AG10803 (cell line): ENCODE measurements around the gene ERC1.

ENCODE experiments used
- DNase-seq: peaks from one replicate; pipeline ENCODE4 v3.0.0; 2010; ENCODE audit warnings: low read depth
- H3K4me3 ChIP-seq: 2 replicates; pipeline ENCODE4 v1.5.1; 2011; ENCODE audit warnings: mild to moderate bottlenecking, low read length, control low read depth
- CTCF ChIP-seq: conservative IDR thresholded peaks from 2 replicates; pipeline ENCODE4 v1.5.1; 2011; ENCODE audit warnings: mild to moderate bottlenecking, low read length, control low read depth, inconsistent platforms

Gene ERC1

GRCh38 chr12:1500095-1500801 is 509.2 kb downstream of the ERC1 start:
- DNase-seq = peak; percentile 89
- TF ChIP-seq CTCF = no peak
- H3K4me3 ChIP-seq = no peak overlapping the region

GRCh38 chr12:1501001-1501400 is 510.0 kb downstream of the ERC1 start:
- no peak for TF ChIP-seq CTCF
- H3K4me3 ChIP-seq = no peak overlapping the region

GRCh38 chr12:1501695-1502378 is 510.8 kb downstream of the ERC1 start:
- no peak for TF ChIP-seq CTCF
- no peak overlapping the region for H3K4me3 ChIP-seq
- no peak for DNase-seq

More at GRCh38 chr12:1501001-1501400, 510.0 kb downstream of the ERC1 start:
- DNase-seq = no peak

GRCh38 chr12:1502379-1502720 is 511.3 kb downstream of the ERC1 start:
- no peak overlapping the region for H3K4me3 ChIP-seq
- TF ChIP-seq CTCF = no peak
- DNase-seq = peak; percentile 33

- TF ChIP-seq CTCF = peak; percentile 14; the same call in 1 of the 2 replicates
- DNase-seq = no peak
- no peak overlapping the region for H3K4me3 ChIP-seq
Observed at GRCh38 chr12:1502831-1503230, 511.8 kb downstream of the ERC1 start.

GRCh38 chr12:1503281-1503711 is 512.3 kb downstream of the ERC1 start:
- H3K4me3 ChIP-seq = no peak overlapping the region
- TF ChIP-seq CTCF = no peak
- no peak for DNase-seq

- TF ChIP-seq CTCF = no peak
- no peak for DNase-seq
- no peak overlapping the region for H3K4me3 ChIP-seq
Observed at GRCh38 chr12:1504304-1504894, 513.4 kb downstream of the ERC1 start.
